ENCODE data around the gene PSORS1C2.
"Not testable (repeated sequence)": the region's sequence is repeated elsewhere in the genome, so short reads cannot be mapped to it uniquely, and the experiment has no call there.

The PSORS1C2 gene

GRCh38 chr6:31169123-31169857 is 30.4 kb upstream of the PSORS1C2 start:
- Histone ChIP-seq H3K4me2 (no peak overlapping the region), H3K9ac (no peak overlapping the region), H4K20me1 (ENCODE audit: insufficient read depth) (0 out of 2 replicates have a peak, but pooled peaks cover 4% of the 10 kb centered on the region), H3K4me1 (ENCODE audit: low read depth, poor library complexity, severe bottlenecking) (peaks cover 12% of the 10 kb centered on the region), H3K27ac (no peak overlapping the region), H3K27me3 (ENCODE audit: insufficient read depth, low read depth) (no peaks in the 10 kb centered on the region), H2AFZ (ENCODE audit: low read depth) (no peak overlapping the region), H3K4me3 (IDR thresholded peaks at IDR 0.05; ENCODE audit: insufficient read depth, low read depth, low read length) (no peak overlapping the region), H3K36me3 (ENCODE audit: insufficient read depth) (no peaks in the 10 kb centered on the region), H3K79me2 (ENCODE audit: insufficient read depth, low read depth) (no peaks in the 10 kb centered on the region)
- TF ChIP-seq CTCF (conservative IDR thresholded peaks at IDR 0.05; ENCODE audit: low read depth, low read length), result no peak

GRCh38 chr6:31168606-31169005 is 29.7 kb upstream of the PSORS1C2 start:
- H2AFZ ChIP-seq (ENCODE audit: low read depth), result no peak overlapping the region
- H3K9ac ChIP-seq, result no peak overlapping the region
- 0 out of 2 replicates have a peak, but pooled peaks cover 4% of the 10 kb centered on the region for H4K20me1 ChIP-seq (ENCODE audit: insufficient read depth)
- TF ChIP-seq CTCF (conservative IDR thresholded peaks at IDR 0.05; ENCODE audit: low read depth, low read length), result no peak
- no peak overlapping the region for H3K4me3 ChIP-seq (IDR thresholded peaks at IDR 0.05; ENCODE audit: insufficient read depth, low read depth, low read length)
- peaks cover 19% of the 10 kb centered on the region for H3K4me1 ChIP-seq (ENCODE audit: low read depth, poor library complexity, severe bottlenecking)
- no peak overlapping the region for H3K27ac ChIP-seq
- no peaks in the 10 kb centered on the region for H3K27me3 ChIP-seq (ENCODE audit: insufficient read depth, low read depth)
- no peaks in the 10 kb centered on the region for H3K79me2 ChIP-seq (ENCODE audit: insufficient read depth, low read depth)
- no peak overlapping the region for H3K4me2 ChIP-seq
- H3K36me3 ChIP-seq (ENCODE audit: insufficient read depth), result no peaks in the 10 kb centered on the region

- no peaks in the 10 kb centered on the region for H3K27me3 ChIP-seq (ENCODE audit: insufficient read depth, low read depth)
- no peak for TF ChIP-seq CTCF (conservative IDR thresholded peaks at IDR 0.05; ENCODE audit: low read depth, low read length)
- no peak overlapping the region for H3K27ac ChIP-seq
- no peaks in the 10 kb centered on the region for H3K79me2 ChIP-seq (ENCODE audit: insufficient read depth, low read depth)
- H3K4me3 ChIP-seq (IDR thresholded peaks at IDR 0.05; ENCODE audit: insufficient read depth, low read depth, low read length), result no peak overlapping the region
- no peak overlapping the region for H3K9ac ChIP-seq
- no peak overlapping the region for H3K4me2 ChIP-seq
- H2AFZ ChIP-seq (ENCODE audit: low read depth), result no peak overlapping the region
- H3K36me3 ChIP-seq (ENCODE audit: insufficient read depth), result no peaks in the 10 kb centered on the region
- peaks cover 30% of the 10 kb centered on the region for H3K4me1 ChIP-seq (ENCODE audit: low read depth, poor library complexity, severe bottlenecking)
- 0 out of 2 replicates have a peak, but pooled peaks cover 4% of the 10 kb centered on the region for H4K20me1 ChIP-seq (ENCODE audit: insufficient read depth)
Observed at GRCh38 chr6:31165986-31166385, 27.1 kb upstream of the PSORS1C2 start.

- H3K79me2 ChIP-seq (ENCODE audit: insufficient read depth, low read depth); H3K4me3 ChIP-seq (IDR thresholded peaks at IDR 0.05; ENCODE audit: insufficient read depth, low read depth, low read length); H3K27ac ChIP-seq; H4K20me1 ChIP-seq (ENCODE audit: insufficient read depth); H3K27me3 ChIP-seq (ENCODE audit: insufficient read depth, low read depth); H2AFZ ChIP-seq (ENCODE audit: low read depth); H3K9ac ChIP-seq; H3K36me3 ChIP-seq (ENCODE audit: insufficient read depth): not testable (repeated sequence)
- H3K4me1 ChIP-seq (ENCODE audit: low read depth, poor library complexity, severe bottlenecking), result peaks cover 35% of the 10 kb centered on the region
- peak overlapping the region; percentile 80 for H3K4me2 ChIP-seq
Observed at GRCh38 chr6:31165064-31165832, 26.4 kb upstream of the PSORS1C2 start.

- H3K27me3 ChIP-seq (ENCODE audit: insufficient read depth, low read depth); H2AFZ ChIP-seq (ENCODE audit: low read depth); H3K4me3 ChIP-seq (IDR thresholded peaks at IDR 0.05; ENCODE audit: insufficient read depth, low read depth, low read length); H3K79me2 ChIP-seq (ENCODE audit: insufficient read depth, low read depth); H4K20me1 ChIP-seq (ENCODE audit: insufficient read depth); H3K9ac ChIP-seq; H3K27ac ChIP-seq; H3K36me3 ChIP-seq (ENCODE audit: insufficient read depth): not testable (repeated sequence)
- Histone ChIP-seq H3K4me2 (peak overlapping the region; percentile 80), H3K4me1 (ENCODE audit: low read depth, poor library complexity, severe bottlenecking) (peaks cover 42% of the 10 kb centered on the region)
Observed at GRCh38 chr6:31164475-31165063, 25.7 kb upstream of the PSORS1C2 start.

Measured in KMS-11 (cell line).